Right cardiac atrium (tissue), 5 donors: ENCODE results near the gene ADAM8. TPM values are rescaled to one million over a fixed set of nuclear protein-coding genes. Genes with fewer than 3 reads are reported as not detected.
"Not testable (repeated sequence)": the region's sequence is repeated elsewhere in the genome, so short reads cannot be mapped to it uniquely, and the experiment has no call there.

Experiments
- ATAC-seq, 2 donors: fragments of 200-7000 bp; cut with Tn5 transposase; one replicate each; pipeline versions ENCODE4 v1.8.0 to v1.9.1; 2020; ENCODE audit warnings: moderate library complexity in 2 of 2, mild to moderate bottlenecking in 1 of 2
- DNase-seq, 3 donors: peaks; one replicate each; pipeline ENCODE4 v3.0.0-alpha.2; 2020
- H3K27ac ChIP-seq: one replicate; pipeline ENCODE4 v1.5.1; 2013; ENCODE audit warnings: mild to moderate bottlenecking, low read length, control low read depth, moderate library complexity
- H3K27me3 ChIP-seq: one replicate; pipeline ENCODE4 v1.6.1; 2013; ENCODE audit not compliant: control insufficient read depth, insufficient read depth
- H3K4me1 ChIP-seq: one replicate; pipeline ENCODE4 v1.6.1; 2013; ENCODE audit warnings: low read length; ENCODE audit not compliant: control insufficient read depth, insufficient read depth
- H3K4me3 ChIP-seq: one replicate; pipeline ENCODE4 v1.5.1; 2013; ENCODE audit warnings: low read length, control low read depth
- H3K9me3 ChIP-seq: one replicate; pipeline ENCODE4 v1.6.1; 2013; ENCODE audit warnings: low read length; ENCODE audit not compliant: control insufficient read depth
- WGBS: extraction: QIAGEN DNeasy Blood & Tissue Kit; methylation state at CpG from one replicate; pipeline ENCODE4 v1.1.7; 2013; 5-methylcytosine and 5-hydroxymethylcytosine counted together
- intact Hi-C, 4 donors: fragments of 100-400 bp; cut with DNase I; formaldehyde crosslinking; loops; one replicate each; pipeline versions ENCODE4 v1.11.0 to v1.14.0; 2022 to 2023
- long read RNA-seq, 4 donors: library from polyadenylated mRNA; unstranded; transcript quantifications; one replicate each; pipeline ENCODE4 v2.0.0, GENCODE V29; 2020 to 2021
- polyA plus RNA-seq: library from polyadenylated mRNA; stranded (reverse); fragments of 200-250 nt; gene quantifications from one replicate; pipeline ENCODE4 v1.2.3, GENCODE V29; 2013
- total RNA-seq, 4 donors: library from RNA; stranded (reverse); fragmentation: NEBNext Ultra II Directional; extraction: Animal tissue kit (Norgen Biotek cat#: 25700); gene quantifications; one replicate each; pipeline ENCODE4 v1.2.1, GENCODE V29; 2021
- donor health status: healthy with polysubstance abuse.
- donor health status: DM: no; HTN: yes; CAD: no.
- donor health status: DM: no; HTN: no; CAD: no.
- donor health status: DM: no; HTN: yes; CAD: no; lungs with severe emphysema.
- donor health status: DM: yes; HTN: yes; CAD: no.

The ADAM8 gene
- total RNA-seq, result 1 to 10 TPM; 1.4 to 2.1 (median 1.5) TPM
- polyA plus RNA-seq, result 0.50 TPM
- long read RNA-seq, donor 1, result 0 reads
- long read RNA-seq, donor 2, result 0 reads
- long read RNA-seq, donor 3, partial matches to known transcripts, result 0 of 1 reads
- long read RNA-seq, donor 3, other reads (novel, unspliced or antisense), result 1 of 1 reads
- long read RNA-seq, donor 4, partial matches to known transcripts, result 0 of 2 reads
- long read RNA-seq, donor 4, other reads (novel, unspliced or antisense), result 2 of 2 reads

DNA sequence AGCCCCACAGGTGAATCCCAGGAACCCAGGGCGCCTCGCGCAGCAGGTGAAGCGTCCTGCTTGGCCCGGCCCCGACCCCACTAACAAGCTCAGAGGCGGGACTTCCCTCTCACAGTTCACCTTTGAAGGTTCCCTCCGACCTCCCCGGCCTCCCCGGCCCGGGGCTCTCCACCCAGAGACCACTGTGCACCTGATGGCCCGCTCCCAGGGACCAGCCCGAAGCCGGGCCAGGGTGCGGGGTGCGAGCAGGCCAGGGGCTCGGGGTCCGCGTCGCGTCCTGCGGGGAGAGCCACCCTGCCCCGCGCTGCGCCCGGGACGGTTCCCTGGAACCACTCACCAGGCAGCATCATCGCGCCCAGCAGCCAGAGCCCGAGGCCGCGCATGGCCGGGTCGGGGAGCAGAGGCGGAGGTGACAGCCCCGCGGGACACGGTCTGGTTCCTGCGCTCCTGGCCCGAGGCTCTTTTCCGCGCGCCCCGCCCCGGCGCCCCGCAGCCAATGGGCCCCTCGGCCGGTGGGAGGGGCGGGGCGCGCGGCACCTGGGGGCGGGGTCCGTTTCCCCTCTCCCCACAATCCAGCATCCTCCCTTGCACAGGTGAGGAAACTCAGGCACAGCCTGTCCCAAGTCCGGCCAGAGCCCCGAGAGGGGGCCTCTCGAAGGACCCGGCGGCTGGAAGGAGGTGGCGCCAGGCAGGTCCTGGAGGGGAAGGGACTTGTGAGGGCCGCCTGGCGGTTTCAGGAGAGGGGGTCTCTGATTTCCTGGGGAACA, at the start of gene ADAM8:
Gene ADAM8, minus strand, starts transcription at position 434 of the 767 bp plus-strand sequence. Its CDS starts 51 bp downstream, at position 383.
- Histone ChIP-seq H3K27me3 (no peaks in the 10 kb centered on the region), H3K4me3 (no peak within 1 kb of the TSS), H3K27ac (no peak within 1 kb of the TSS), H3K9me3 (no peaks in the 10 kb centered on the region), H3K4me1 (no peaks in the 10 kb centered on the region)
- ATAC-seq (no peak), DNase-seq (peak in 2 of 3 donors; percentile 72 to 75)
- WGBS, result 6% methylated on average over 63 of the region's 63 CpGs
- intact Hi-C loops, result no loop called here

DNA sequence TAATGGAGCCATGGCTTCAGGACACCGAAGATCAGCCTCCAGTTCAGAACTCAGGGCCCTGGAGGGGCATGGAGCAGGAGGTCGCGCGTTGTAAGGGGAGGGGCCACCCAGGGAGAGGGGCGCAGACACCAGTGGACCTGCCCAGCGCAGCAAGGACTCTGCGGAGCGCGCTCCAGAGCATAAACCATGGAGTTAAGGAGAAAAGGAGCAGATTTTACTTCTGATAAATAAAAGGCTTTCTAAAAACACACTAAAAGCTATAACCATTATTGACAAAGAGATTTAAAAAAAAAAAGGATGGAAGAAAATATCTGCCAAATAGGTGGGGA, 49.5 kb upstream of the ADAM8 start:
- Histone ChIP-seq H3K27me3 (no peaks in the 10 kb centered on the region), H3K4me1 (no peaks in the 10 kb centered on the region), H3K9me3 (no peaks in the 10 kb centered on the region), H3K27ac (no peak overlapping the region), H3K4me3 (peak overlapping the region; percentile 40)
- intact Hi-C loops, result loop anchor here in 1 of 4 donors (5.0 to 10.0 kb wide), 2 partner anchors 199 to 281 kb away; partner anchors contain the start of gene CYP2E1
- 29% methylated on average over 9 of the region's 9 CpGs for WGBS
- no peak for ATAC-seq
- DNase-seq, result no peak

DNA sequence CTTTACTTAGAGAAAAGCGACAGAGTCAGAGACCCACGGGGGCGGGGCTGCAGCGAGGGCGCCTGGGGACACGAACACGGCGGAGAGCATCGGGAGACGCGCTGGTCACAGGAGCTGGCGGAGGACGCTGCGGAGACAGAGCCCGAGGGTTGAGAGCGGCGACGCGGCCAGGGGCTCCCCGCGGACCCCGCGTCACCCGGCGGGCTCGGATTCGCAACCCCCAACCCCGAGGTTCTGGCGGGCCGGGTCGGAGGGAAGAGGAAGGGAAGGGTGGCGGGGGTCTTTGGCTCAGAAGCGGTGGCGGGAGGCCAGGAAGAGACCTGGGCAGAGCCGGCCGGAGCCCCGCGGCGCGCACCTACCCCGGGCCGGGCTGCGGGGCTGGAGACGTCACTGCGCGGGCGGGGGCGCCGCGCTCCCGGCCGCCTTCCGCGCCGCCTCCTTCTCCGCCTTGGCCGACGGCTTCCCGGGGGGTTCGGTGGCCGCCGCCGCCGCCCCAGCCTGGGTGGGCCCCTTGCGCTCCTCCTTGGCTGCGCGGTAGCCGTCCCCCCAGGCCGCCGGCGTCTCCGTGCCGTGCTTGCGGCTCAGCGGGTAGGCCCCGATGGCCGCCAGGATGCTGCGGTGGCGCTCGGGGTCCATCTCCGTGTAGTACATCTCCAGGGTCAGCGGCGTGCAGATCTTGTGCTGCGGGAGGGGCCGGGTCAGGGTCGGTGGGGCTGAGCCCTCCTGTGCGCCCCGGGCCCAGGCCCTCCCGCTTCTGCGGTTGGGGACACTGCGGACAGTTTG, 49.0 kb upstream of the ADAM8 start:
- H3K4me1 ChIP-seq, result no peaks in the 10 kb centered on the region
- H3K27ac ChIP-seq, result no peak overlapping the region
- DNase-seq, result peak in 2 of 3 donors; percentile 50 to 59
- H3K9me3 ChIP-seq, result no peaks in the 10 kb centered on the region
- H3K4me3 ChIP-seq, result peak overlapping the region; percentile 40
- peak in 1 of 2 donors; percentile 16 for ATAC-seq
- intact Hi-C loops, result loop anchor here in 1 of 4 donors (5.0 to 10.0 kb wide), 2 partner anchors 199 to 282 kb away; partner anchors contain the start of gene CYP2E1
- 1% methylated on average over 91 of the region's 91 CpGs for WGBS
- H3K27me3 ChIP-seq, result no peaks in the 10 kb centered on the region

DNA sequence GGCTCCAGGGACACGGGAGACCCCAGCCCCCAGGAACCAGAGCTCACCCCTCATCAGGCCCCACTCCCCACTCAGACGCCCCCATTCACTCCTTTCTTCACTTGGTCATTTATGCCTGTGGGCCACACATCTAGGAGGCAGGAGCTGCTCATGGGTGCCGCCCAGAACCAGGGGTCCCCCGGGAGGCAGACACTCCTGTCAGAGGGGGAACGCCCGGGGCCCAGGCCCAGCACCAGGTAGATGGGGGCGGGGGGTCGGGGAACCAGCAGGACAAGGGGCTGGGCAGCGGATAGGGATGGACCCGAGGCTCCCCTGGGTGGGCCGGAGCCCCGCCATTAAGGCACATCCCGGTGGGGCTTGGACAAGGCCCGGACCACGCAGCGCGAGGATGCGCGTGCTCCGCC, 48.2 kb upstream of the ADAM8 start:
- Histone ChIP-seq H3K27ac (no peak overlapping the region), H3K9me3 (no peaks in the 10 kb centered on the region), H3K4me1 (no peaks in the 10 kb centered on the region), H3K4me3 (no peak overlapping the region), H3K27me3 (no peaks in the 10 kb centered on the region)
- WGBS, result 20% methylated on average over 20 of the region's 20 CpGs
- DNase-seq (peak in 1 of 3 donors; percentile 63), ATAC-seq (peak in 1 of 2 donors; percentile 8)
- intact Hi-C loops, result loop anchor here in 1 of 4 donors (5.0 to 10.0 kb wide), 2 partner anchors 200 to 282 kb away; partner anchors contain the start of gene CYP2E1

DNA sequence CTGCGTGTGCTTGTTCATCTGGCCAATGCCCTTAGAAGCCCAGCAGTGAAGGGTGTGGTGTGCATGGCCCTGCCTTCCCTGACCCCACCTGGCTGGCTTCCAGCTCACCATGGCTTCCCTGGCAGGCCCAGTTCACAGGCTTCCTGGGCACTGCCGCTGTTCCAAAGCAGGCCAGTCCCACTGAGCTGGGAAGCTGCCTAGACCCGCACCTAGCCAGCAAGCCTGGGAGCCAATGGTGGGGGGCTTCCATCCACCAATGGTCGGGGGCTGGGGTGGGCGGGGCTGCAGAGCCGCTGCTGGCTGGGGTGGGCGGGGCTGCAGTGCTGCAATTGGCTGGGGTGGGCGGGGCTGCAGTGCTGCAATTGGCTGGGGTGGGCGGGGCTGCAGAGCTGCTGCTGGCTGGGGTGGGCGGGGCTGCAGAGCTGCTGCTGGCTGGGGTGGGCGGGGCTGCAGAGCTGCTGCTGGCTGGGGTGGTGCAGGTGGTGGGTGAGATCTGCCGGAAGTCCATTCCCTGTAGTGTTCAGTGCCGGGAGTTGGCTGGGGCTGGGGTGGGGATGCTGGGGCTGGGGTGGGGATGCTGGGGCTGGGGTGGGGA, 47.6 kb upstream of the ADAM8 start:
- WGBS, result 7% methylated on average over 13 of the region's 13 CpGs
- DNase-seq, result peak; percentile 58 to 78 (median 72)
- Histone ChIP-seq H3K27ac (no peak overlapping the region), H3K4me1 (no peaks in the 10 kb centered on the region), H3K9me3 (no peaks in the 10 kb centered on the region), H3K4me3 (no peak overlapping the region), H3K27me3 (no peaks in the 10 kb centered on the region)
- peak; percentile 48 to 62 for ATAC-seq
- intact Hi-C loops, result loop anchor here in 1 of 4 donors (10.0 kb wide), 1 partner anchor 201 kb away; the partner anchor contains the start of gene CYP2E1

GRCh38 chr10:133322064-133322709, 45.5 kb upstream of the ADAM8 start:
- H3K27ac ChIP-seq, H3K9me3 ChIP-seq, H3K4me1 ChIP-seq, H3K27me3 ChIP-seq, ATAC-seq, H3K4me3 ChIP-seq: not testable (repeated sequence)
- DNase-seq, result peak in 1 of 3 donors; percentile 17
- intact Hi-C loops, result loop anchor here in 1 of 4 donors (10.0 kb wide), 1 partner anchor 203 kb away; the partner anchor contains the start of gene CYP2E1
- WGBS, result 74% methylated on average over 12 of the region's 14 CpGs

GRCh38 chr10:133320852-133321422, 44.3 kb upstream of the ADAM8 start:
- H3K4me3 ChIP-seq, H3K4me1 ChIP-seq, H3K27me3 ChIP-seq, H3K9me3 ChIP-seq, H3K27ac ChIP-seq, ATAC-seq: not testable (repeated sequence)
- DNase-seq, result peak in 1 of 3 donors; percentile 13
- WGBS, result 93% methylated on average over 6 of the region's 6 CpGs
- intact Hi-C loops, result loop anchor here in 1 of 4 donors (10.0 kb wide), 1 partner anchor 204 kb away; the partner anchor contains the start of gene CYP2E1

- H3K27me3 ChIP-seq, result no peaks in the 10 kb centered on the region
- no peaks in the 10 kb centered on the region for H3K4me1 ChIP-seq
- WGBS, result 10% methylated on average over 51 of the region's 51 CpGs
- no peaks in the 10 kb centered on the region for H3K9me3 ChIP-seq
- ATAC-seq, result peak; percentile 87 to 88
- no peak overlapping the region for H3K4me3 ChIP-seq
- DNase-seq, result peak in 2 of 3 donors; percentile 78 to 83
- intact Hi-C loops, result no loop called here
- no peak overlapping the region for H3K27ac ChIP-seq
Measured at GRCh38 chr10:133318494-133319127, 41.9 kb upstream of the ADAM8 start.

- Histone ChIP-seq H3K9me3 (no peaks in the 10 kb centered on the region), H3K4me3 (no peak overlapping the region), H3K27me3 (no peaks in the 10 kb centered on the region), H3K4me1 (no peaks in the 10 kb centered on the region), H3K27ac (no peak overlapping the region)
- peak in 1 of 3 donors; percentile 20 for DNase-seq
- no peak for ATAC-seq
- 80% methylated on average over 7 of the region's 7 CpGs for WGBS
- intact Hi-C loops, result no loop called here
Measured at GRCh38 chr10:133316732-133317131, 40.1 kb upstream of the ADAM8 start.
